ENCODE measurements around the gene ZNF423.

The ZNF423 gene

DNA sequence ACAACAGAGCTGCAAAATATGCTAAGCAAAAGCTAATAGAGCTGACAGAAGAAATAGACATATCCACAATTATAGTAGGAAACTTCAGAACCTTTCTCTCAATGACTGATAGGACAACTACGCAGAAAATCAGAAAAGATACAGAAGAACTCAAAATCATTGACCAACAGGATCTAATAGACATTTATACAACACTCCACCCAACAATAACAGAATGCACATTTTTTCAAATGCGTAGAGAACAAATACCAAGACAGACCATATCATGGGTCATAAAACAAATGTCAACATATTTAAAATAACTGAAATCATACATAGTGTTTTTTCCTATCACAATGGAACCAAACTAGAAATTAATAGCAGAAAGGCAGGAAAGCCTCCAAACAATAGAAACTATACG, 244.9 kb downstream of the ZNF423 start:
- Histone ChIP-seq H3K27me3 (no peaks in the 10 kb centered on the region), H3K27ac (no peak overlapping the region), H3K4me3 (no peak overlapping the region), H3K36me3 (no peaks in the 10 kb centered on the region), H3K4me1 (peaks cover 0 to 5% (median 0%) of the 10 kb centered on the region in 4 donors), H3K9me3 (no peaks in the 10 kb centered on the region)
- TF ChIP-seq CTCF (IDR thresholded peaks at IDR 0.05): no peak
- DNase-seq: no peak
- intact Hi-C loops (cut with DNase I; ENCODE audit: low total_unique reads): no loop called here

- DNase-seq: peak in 1 of 2 donors; percentile 66
- intact Hi-C loops (cut with DNase I; ENCODE audit: low total_unique reads): loop anchor here (10.0 kb wide), 1 partner anchor 266 kb away; no protein-coding TSS in a partner anchor
- H3K36me3 ChIP-seq: no peaks in the 10 kb centered on the region
- peaks cover 0 to 5% (median 0%) of the 10 kb centered on the region in 4 donors for H3K4me1 ChIP-seq
- no peak overlapping the region for H3K27ac ChIP-seq
- no peaks in the 10 kb centered on the region for H3K9me3 ChIP-seq
- peak; percentile 40 to 54 for TF ChIP-seq CTCF (IDR thresholded peaks at IDR 0.05)
- H3K27me3 ChIP-seq: no peaks in the 10 kb centered on the region
- H3K4me3 ChIP-seq: no peak overlapping the region
These were observed 247.1 kb downstream of the ZNF423 start for GRCh38 chr16:49608779-49609178.

DNA sequence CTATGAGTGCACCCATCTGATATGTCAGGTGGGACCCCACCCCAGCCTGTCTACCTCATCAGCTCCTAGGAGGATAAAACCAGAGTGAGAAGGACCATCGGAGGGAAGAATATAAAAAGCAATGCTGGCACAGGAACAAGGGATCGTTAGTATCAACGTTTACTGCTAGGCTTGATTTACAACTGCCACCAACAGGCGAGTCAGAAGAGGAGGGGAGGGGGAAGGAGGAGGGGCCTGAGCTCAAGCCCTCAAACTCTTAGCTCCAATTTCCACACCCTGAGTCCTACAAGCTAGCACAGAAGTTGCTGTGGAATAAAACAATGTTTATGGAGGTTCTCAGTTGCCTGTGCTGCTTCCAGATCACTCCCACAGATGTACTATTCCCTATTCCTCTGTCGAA, 247.8 kb downstream of the ZNF423 start:
- H3K27me3 ChIP-seq: no peaks in the 10 kb centered on the region
- intact Hi-C loops (cut with DNase I; ENCODE audit: low total_unique reads): loop anchor here (10.0 kb wide), 1 partner anchor 267 kb away; no protein-coding TSS in a partner anchor
- no peak overlapping the region for H3K27ac ChIP-seq
- TF ChIP-seq CTCF (IDR thresholded peaks at IDR 0.05): no peak
- H3K36me3 ChIP-seq: no peaks in the 10 kb centered on the region
- H3K9me3 ChIP-seq: no peaks in the 10 kb centered on the region
- DNase-seq: peak in 1 of 2 donors; percentile 7
- H3K4me3 ChIP-seq: no peak overlapping the region
- peaks cover 0 to 5% (median 0%) of the 10 kb centered on the region in 4 donors for H3K4me1 ChIP-seq

DNA sequence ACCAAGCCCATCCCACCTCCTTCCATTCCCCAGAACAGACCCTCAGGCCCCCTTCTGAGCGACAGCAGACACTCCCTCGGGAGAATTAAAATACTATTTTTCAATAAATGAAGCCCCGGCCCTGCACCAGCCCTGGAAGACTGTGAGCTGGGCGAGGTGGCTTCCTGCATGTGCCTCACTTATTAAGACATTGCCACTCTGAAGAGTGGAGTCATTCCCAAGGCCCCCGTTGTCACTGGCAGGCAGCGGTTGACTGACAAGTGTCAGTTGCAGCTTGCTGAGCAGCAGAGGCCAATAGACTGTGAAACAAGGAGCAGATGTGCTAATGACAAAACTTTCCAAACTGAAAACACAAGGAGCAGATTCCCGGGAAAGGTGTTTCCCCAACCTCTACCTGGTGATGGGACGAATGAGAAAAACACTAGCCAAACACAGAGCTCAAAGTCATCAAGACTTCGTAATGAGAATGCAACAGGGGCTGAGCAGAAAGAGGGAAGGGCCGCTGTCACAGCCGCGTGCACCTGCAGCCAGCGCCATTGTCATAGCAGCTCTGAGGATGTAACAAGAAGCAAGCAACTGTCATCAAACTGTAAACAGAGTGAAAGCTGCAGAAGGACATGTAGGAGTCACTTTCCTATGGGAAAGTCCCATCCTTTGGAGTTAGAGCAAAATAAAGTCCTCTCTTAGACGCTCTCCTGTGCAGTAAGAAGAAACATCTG, 250.2 kb downstream of the ZNF423 start:
- H3K9me3 ChIP-seq: no peaks in the 10 kb centered on the region
- H3K4me1 ChIP-seq: peaks cover 0 to 7% (median 6%) of the 10 kb centered on the region in 4 donors
- no peak for DNase-seq
- TF ChIP-seq CTCF (IDR thresholded peaks at IDR 0.05): no peak
- H3K4me3 ChIP-seq: no peak overlapping the region
- no peaks in the 10 kb centered on the region for H3K36me3 ChIP-seq
- H3K27ac ChIP-seq: no peak overlapping the region
- no peaks in the 10 kb centered on the region for H3K27me3 ChIP-seq
- intact Hi-C loops (cut with DNase I; ENCODE audit: low total_unique reads): loop anchor here (10.0 kb wide), 1 partner anchor 269 kb away; no protein-coding TSS in a partner anchor

DNA sequence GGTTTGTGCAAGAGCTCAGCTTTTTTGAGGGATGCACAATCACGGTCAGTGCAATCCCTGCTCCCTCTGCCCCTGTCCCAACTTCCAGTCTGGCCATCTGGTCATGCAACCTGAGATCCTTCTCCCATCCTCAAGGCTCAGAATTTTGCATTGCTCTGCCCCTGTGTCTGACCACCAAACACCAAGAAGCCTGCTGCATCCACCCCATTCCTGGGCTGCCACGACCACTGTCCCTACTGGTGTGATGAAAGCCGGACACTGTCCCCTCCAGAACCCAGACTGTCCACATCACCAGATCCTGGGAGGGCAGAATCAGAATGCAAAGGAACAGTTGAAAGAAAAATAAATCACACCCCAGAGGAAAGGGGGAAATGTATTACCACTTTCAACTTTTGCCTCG, 251.3 kb downstream of the ZNF423 start:
- intact Hi-C loops (cut with DNase I; ENCODE audit: low total_unique reads): loop anchor here (10.0 kb wide), 1 partner anchor 270 kb away; no protein-coding TSS in a partner anchor
- H3K27ac ChIP-seq: no peak overlapping the region
- H3K27me3 ChIP-seq: no peaks in the 10 kb centered on the region
- TF ChIP-seq CTCF (IDR thresholded peaks at IDR 0.05): no peak
- H3K36me3 ChIP-seq: no peaks in the 10 kb centered on the region
- DNase-seq: no peak
- peaks cover 0 to 7% (median 6%) of the 10 kb centered on the region in 4 donors for H3K4me1 ChIP-seq
- no peak overlapping the region for H3K4me3 ChIP-seq
- H3K9me3 ChIP-seq: no peaks in the 10 kb centered on the region

All from tibial artery (tissue), 4 donors.